OCI-LY7 (cell line): ENCODE data around the gene ADD1.

ENCODE experiments used
- CTCF ChIP-seq: fragments of 200-600 bp; sonication (generic); conservative IDR thresholded peaks from 2 replicates; pipeline ENCODE4 v1.5.1; 2014; ENCODE audit warnings: mild to moderate bottlenecking, antibody characterized with exemption, low read length, moderate library complexity, mixed read lengths
- EZH2phosphoT487 ChIP-seq: fragments of 200-600 bp; sonication (generic); IDR thresholded peaks from 2 replicates; pipeline ENCODE4 v1.6.1; 2018; ENCODE audit warnings: low read depth, borderline replicate concordance, mild to moderate bottlenecking, mixed run types, antibody characterized with exemption, low read length, moderate library complexity, mixed read lengths

GRCh38 chr4:2886622-2887021, 43.0 kb downstream of the ADD1 start:
- TF ChIP-seq CTCF (no peak), EZH2phosphoT487 (no peak)
